GM18873 (cell line): ENCODE results near the gene GLIPR1.
"Not testable (repeated sequence)": the region's sequence is repeated elsewhere in the genome, so short reads cannot be mapped to it uniquely, and the experiment has no call there.

ENCODE experiments used
- ATAC-seq: cut with Tn5 transposase; IDR thresholded peaks from one replicate; pipeline ENCODE4 v1.9.1; 2021; ENCODE audit warnings: mild to moderate bottlenecking, moderate library complexity, moderate number of reproducible peaks; ENCODE audit not compliant: unreplicated experiment, low FRiP score

Gene GLIPR1

GRCh38 chr12:75508159-75508558 is 27.6 kb downstream of the GLIPR1 start:
- ATAC-seq, result no peak

- no peak for ATAC-seq
These were observed 29.1 kb downstream of the GLIPR1 start for GRCh38 chr12:75509621-75510020.

- peak; percentile 95 for ATAC-seq
These were observed 30.8 kb downstream of the GLIPR1 start, which contains the start of gene KRR1 for GRCh38 chr12:75511116-75512048. TSS of gene KRR1 (minus strand) at chr12:75511609. CDS start at chr12:75511597, 12 bp downstream.

GRCh38 chr12:75521224-75521623 is 40.7 kb downstream of the GLIPR1 start:
- ATAC-seq, result not testable (repeated sequence)

DNA sequence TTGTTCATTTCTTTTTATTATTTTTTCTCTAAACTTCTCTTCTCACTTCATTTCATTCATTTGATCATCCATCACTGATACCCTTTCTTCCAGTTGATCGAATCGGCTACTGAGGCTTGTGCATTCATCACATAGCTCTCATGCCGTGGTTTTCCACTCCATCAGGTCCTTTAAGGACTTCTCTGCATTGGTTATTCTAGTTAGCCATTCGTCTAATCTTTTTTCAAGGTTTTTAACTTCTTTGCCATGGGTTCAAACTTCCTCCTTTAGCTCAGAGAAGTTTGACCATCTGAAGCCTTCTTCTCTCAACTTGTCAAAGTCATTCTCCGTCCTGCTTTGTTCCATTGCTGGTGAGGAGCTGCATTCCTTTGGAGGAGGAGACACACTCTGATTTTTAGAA is 41.6 kb downstream of the GLIPR1 start:
- not testable (repeated sequence) for ATAC-seq

- no peak for ATAC-seq
These were observed 44.7 kb downstream of the GLIPR1 start for GRCh38 chr12:75525263-75525662.

- peak; percentile 91 for ATAC-seq
These were observed 46.3 kb downstream of the GLIPR1 start for GRCh38 chr12:75526655-75527511.

DNA sequence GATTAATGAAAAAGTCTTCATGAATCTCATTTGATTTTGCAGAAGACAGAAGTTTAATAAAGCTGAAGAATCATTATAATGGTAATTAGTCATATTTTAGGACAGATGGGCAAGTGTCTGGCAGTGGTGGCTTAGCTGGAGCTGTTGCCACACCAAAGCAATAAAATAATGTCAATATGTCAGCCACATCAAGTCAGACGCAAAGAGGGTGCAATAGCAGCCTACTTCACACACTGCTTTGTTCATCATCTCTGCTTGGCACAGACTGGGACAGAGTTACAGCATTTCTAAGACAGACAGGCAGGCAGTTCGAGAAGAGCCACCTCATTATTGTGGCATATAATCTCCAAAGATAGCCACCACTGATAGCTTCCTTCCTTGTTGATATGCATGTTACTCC is 47.7 kb downstream of the GLIPR1 start:
- no peak for ATAC-seq

DNA sequence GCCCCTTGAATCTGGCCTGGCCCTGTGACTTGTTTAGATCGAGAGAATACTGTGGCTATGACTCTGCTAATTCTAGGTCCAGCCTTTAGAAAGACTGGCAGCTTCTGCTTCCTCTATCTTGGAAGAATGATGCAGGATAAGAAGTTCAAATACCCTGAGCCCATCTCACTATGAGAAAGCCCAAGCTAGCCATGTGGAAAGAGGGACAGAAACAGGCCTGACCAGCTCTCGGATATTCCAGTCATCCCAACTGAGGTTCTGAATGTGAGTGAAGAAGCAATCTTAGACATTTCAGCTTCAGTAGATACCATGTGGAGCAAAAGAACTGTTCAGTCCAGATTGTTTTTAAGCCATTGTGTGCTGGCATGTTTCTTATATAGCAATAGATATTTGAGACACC is 48.1 kb downstream of the GLIPR1 start:
- no peak for ATAC-seq

DNA sequence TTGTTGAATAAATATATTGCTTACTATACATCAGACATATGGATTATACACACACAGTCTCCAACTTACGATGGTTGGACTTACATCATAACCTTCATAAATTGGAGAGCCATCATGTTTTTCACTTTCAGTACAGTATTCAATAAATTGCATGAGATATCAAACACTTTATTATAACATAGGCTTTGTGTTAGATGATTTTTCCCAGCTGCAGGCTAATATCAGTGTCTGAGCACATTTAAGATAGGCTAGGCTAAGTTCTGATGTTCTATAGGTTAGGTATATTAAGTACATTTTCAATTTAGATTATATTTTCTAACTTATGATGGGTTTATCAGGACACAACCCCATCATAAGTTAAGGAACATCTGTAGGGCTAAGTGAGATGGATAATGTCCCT is 48.8 kb downstream of the GLIPR1 start:
- ATAC-seq, result no peak

- ATAC-seq, result no peak
These were observed 49.3 kb downstream of the GLIPR1 start for GRCh38 chr12:75529826-75530225.

DNA sequence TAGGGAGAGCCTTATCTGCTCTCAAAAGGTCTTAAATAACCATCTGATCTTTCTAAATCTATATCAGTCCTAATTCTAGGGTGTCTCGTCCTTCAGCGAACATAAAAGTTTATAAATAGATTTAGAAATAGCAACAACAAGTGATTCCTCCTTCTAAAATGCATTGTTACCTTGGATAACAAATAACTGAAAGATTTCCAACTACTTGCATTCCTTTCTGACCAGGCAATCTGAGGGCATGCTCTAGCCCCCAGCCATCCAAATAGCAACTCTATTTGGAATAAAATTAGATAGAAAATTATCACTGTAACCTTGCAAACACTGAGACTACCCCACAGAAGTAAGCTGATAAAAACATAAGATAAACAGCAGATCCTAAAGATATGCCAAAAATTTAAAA is 52.7 kb downstream of the GLIPR1 start:
- no peak for ATAC-seq

DNA sequence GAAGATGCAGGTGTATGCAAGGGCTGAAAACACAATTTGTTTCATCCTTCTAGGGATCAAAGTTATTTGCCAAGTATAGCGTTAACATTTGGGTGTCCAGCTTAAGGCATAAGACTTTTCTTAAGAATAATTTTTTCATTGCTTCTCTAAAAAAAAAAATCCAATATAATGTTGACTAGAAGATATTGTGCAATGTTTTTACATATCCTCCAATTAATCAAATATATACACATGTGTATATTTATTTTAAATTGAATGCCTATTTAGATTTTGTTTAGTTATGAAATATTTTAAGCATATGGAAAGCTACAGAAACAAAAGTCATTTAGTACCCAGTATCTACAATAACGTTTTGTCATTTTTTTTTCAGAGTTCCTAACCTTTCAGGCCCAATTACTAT is 59.3 kb downstream of the GLIPR1 start:
- no peak for ATAC-seq

GRCh38 chr12:75542942-75543341 is 62.4 kb downstream of the GLIPR1 start:
- no peak for ATAC-seq

- ATAC-seq, result no peak
These were observed 63.0 kb downstream of the GLIPR1 start for GRCh38 chr12:75543529-75543928.

DNA sequence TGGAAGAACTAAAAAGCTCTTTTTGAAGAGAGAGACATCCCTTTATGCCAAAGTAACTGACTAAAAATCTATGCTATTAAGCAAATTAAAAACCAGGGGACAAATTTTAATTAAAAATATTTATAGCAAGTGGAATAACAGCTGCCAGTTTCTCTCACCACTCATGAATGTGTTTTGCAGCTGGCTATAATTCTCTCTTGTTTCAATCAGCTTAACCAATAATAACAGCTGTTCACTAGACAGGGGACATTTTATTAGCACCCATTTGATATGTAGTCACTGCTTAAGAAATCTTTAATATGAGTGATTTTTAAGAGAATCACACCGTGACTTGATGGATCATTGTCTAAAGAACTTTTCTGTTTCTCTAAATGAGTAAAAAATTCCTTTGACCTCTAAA is 65.1 kb downstream of the GLIPR1 start:
- no peak for ATAC-seq

DNA sequence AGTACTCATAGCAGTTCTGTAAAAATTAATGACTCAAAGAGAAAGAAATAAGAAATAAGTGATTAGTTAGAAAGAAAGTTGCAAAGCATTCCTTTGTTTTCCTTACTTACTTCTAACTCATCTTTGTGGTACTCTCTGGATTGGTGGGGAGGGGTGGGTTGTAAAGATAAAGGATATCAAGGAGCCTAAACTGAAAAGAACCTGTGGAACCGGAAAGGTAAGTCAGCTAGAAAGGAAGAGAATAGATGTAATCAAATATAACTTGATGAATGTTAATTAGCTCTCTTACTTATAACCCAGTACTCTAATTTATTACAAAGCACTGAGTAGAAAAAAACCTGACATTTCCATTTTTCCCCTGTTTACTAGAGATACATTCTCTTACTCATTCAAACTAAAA is 68.3 kb downstream of the GLIPR1 start:
- no peak for ATAC-seq

DNA sequence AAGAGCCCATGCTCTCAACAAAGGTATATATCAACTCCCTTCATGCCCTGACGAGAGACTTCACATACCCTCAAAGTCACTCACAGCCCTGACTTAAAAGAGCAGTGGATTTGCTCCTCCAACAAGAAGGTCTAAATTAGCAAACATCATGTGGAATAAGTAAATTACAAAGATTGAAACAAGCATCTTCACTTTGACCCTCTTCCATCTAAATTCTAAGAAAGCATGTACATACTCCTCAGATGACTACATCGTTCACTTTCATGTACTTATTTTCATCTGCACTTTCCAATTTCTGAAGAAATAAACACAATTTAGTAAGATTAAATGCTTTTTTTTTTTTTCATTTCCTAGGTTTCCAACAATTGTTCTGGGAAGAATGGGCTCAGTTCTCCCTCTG is 69.4 kb downstream of the GLIPR1 start:
- no peak for ATAC-seq

DNA sequence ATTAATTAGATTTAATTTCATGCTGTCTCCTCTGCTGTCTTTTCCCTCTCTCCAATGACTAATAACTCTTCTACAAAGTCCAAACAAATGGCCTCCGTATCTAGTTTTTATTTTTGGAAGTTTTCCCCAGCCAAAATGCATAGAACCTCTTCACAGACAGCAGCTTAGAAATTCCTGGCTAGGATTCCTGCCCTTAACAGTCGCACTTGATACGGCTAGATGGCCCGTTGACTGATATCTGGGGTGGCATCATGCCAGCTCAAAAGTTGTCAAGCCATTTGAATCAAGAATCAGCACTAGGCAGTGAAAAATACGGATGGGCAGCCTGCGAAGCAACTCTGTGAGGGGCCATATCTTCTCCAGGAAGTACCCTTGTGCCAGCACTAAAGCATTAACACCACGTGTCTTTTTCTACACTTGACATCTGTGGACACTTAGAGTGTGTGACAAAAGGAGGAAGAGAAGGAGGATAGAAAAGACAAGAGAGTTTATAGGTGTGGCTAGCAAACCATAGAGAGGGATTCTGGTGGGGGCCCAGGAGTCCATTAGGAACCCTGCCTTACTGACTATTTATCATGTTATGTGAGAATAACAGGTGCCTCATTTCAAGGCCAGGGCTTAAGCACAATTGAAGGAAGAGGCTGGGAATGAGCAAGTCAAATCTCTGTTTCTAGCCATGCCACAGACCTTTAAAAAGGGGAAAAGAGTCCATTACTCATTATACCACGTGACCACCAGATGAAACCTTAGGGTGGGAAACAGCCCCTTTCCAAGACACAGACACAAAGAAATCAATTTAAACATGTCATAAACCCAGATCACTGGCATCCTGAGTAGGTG is 70.1 kb downstream of the GLIPR1 start:
- no peak for ATAC-seq

DNA sequence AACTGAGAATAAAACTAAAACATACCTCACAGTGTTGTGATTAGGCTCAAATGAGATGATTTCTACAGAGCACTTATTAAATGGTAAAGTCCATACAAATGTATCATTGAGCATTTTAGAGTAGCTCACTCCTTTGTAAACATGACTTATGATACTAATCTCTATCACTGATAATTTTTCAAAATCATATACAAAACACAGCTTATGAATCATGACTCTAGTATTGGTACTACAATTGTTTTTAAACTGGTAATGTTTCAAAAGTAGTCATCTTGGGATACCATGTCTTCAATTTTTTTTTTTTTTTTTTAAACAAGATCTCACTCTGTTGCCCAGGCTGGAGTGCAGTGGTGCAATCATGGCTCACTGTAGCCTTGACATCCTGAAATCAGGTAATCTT is 70.9 kb downstream of the GLIPR1 start:
- no peak for ATAC-seq
